ENCODE data around the gene TMEM108. TPM values are rescaled to one million over a fixed set of nuclear protein-coding genes. Genes with fewer than 3 reads are reported as not detected.

TMEM108 gene
- total RNA-seq, 1 experiment from 2014 or later, result 1.0 TPM

DNA sequence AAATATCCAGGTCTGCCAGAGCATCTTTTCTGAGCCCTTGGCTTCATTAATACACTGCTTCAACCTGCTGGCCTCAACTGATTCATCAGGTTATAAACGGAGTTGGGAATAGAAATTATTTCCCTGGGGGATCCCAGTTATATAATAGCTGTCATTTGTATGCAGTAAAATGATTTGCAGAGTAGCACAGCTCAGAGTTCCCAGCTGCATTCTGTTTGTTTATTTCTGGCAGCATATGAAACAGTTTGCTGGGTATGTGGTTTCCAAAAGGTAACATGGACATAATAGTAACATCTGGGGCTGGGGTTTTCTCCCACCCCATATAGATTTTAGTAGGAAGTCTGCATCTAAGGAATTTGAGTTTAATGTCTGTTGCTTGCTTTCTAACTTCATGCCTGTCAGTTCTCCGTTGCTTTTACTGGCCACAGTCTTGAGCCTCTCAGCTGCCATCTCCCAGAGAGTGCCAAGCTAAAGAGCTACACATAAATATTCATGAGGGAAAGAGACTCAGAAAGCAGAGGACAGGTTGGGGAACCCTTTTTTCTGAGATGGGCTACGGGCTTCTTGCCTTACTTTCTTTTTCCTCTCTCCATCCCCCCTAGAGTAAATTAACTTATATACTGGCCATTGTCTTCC lies 124.6 kb downstream of the TMEM108 start:
- DNase-seq (ENCODE audit: low spot score), result no peak

DNA sequence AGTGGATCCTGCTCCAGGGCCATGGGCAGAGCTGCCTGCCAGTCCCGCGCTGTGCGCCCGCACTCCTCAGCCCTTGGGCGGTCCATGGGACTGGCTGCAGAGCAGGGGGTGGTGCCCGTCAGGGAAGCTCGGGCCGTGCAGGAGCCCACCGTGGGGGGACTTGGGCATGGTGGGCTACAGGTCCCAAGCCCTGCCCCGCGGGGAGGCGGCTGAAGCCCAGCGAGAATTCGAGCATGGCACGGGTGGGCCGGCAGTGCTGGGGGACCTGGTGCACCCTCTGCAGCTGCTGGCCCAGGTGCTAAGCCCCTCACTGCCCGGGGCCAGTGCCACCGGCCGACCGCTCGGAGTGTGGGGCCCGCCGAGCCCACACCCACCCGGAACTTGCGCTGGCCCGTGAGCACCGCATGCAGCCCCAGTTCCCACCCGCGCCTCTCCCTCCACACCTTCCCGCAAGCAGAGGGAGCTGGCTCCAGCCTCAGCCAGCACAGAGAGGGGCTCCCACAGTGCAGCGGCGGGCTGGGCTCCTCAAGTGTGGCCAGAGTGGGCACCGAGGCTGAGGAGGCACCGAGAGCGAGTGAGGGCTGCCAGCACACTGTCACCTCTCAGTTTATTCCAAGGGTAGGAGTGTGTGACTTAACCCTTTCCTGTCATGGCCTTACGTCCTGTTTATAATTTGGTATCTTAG lies 129.3 kb downstream of the TMEM108 start:
- no peak for DNase-seq (ENCODE audit: low spot score)

DNA sequence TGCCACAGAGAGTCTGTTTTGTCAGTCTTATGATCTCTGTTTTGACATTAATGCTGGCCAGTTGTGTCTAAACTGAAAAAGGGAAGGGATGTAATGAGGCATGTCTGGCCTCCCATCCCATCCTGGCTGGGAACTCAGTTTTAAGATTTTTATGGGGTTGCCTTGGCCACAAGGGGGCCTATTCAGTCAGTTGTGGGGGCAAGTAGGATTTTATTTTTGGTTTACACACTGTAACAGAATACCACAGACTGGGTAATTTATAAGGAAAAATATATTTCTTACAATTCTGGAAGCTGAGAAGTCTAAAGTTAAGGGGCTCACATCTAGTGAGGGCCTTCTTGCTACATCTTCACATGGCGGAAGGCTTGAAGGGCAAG lies 129.8 kb downstream of the TMEM108 start:
- DNase-seq (ENCODE audit: low spot score), result no peak

DNA sequence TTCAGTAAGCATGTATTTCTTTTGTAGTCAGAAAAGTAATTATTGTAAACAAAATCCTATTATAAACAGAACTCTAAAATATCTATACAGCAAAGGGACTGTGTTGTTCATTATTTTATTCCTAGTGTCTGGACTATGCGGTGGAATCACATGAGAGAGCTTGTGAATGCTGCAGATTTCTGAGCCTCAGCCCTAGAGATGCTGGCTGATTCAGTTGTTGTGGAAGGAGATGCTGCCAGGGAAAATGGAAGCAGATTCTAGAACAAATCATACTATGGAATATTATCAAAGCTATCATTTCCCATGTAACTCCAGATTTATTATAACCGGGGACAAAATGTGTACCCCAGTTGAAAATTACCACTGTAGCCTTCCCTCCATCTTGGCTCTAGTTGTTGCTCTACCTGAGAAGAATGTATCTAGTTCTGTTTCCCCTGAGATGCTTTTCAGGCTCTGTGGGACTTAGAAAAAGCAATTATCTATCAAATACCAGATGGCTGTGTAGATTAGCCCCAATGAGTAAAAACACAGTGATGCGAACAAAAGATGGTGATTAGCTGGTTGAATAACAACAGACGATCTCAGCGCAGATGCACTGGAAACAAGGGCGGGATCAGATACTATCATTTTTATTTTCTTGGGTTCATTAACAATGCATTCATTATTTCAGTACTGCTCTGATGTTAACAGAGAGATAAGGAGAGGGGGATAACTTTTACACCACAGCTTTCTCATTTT lies 131.3 kb downstream of the TMEM108 start:
- no peak for DNase-seq (ENCODE audit: low spot score)

DNA sequence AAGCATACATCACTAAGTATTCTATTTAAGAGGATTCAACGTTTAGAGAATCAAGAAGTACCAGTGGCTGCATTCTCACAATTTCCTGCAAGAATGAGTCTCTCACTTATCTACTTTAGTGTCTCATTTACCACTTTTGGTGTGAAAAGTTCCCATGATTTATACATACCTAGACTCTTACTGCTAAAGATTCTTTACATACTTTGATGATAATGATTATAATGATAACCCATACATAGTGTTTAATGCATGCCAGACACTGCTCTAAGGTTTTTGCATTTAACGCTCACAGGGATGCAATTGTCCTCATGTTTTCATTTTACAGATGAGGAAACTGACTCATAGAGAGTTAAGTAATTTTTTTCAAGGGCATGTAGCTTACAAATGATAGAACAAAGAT lies 133.6 kb downstream of the TMEM108 start:
- no peak for DNase-seq (ENCODE audit: low spot score)

DNA sequence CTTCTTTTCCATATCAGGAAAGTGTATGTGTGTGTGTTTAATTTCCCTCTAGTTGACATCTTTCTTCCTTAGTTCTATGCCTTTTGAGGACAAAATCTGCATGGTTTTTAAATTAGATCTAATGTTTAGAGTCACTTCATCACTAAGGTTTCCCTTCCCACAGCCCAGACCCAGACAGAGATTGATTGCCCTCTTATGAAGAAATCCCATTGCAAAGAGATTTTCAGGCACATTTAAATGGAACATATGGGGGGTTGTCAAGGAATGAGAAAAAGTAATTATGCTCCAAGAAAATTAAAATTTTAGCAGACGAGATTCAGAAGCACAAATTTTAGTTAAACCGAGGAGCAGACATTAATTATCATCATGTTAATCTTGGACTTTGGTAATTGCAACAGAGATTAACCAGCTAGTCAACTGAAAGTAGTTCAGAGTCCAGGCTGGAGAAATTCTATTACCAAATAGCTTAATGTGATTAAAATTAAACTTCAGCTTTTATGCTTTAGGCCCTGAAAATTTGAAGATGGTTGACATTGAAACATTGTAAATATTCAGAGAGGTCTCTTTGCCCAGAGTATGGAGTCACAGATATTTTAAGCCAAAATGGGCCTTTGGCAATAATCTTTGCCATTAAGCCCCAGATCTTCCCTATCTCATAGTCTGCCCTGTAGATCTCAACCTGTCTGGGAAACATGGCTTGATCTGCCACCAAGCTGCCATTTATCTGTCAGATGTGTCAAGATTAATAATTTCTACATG lies 143.4 kb downstream of the TMEM108 start:
- DNase-seq (ENCODE audit: low spot score), result no peak

DNA sequence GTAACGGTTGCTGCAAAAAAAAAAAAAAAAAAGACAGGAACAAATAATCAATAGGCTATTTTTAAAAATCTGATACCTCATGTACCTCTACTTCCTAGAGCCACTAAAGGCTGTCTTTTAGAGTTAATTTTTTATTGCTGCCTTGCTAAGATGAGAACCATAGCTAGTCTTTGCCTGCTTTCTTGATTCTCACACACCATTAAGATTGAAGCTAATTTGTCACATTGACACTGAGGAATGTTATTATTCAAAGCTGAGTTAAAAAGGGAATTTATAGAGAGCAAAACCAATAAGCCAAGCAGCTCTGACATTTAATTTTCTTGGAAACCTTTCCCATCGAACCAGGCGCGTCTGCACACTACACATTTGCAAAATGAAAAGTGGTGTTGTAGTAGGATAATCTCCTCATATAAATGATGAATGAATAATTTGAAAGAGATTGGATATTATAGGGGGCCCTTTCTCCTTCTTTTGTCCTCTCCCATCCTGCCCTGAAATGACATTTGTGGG lies 149.7 kb downstream of the TMEM108 start:
- DNase-seq (ENCODE audit: low spot score), result no peak

DNA sequence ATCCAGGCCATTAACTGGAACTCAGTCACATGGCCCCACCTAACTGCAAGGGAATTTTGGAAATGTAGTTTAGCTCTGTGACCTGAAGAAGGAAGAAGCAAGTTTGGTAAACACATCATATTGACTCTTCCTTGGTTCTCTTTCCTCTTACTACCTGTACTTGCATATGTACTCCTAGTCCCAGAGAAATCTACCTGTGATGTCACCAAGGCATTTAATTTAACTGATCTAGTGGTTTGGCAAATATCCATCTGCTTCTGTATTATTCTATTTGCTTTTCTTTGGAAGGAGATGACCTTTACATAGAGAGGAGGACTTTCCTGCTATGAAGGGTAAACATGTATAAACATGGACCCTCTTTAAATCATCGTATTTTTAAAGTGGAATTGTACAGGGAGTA lies 150.8 kb downstream of the TMEM108 start:
- DNase-seq (ENCODE audit: low spot score), result no peak

DNA sequence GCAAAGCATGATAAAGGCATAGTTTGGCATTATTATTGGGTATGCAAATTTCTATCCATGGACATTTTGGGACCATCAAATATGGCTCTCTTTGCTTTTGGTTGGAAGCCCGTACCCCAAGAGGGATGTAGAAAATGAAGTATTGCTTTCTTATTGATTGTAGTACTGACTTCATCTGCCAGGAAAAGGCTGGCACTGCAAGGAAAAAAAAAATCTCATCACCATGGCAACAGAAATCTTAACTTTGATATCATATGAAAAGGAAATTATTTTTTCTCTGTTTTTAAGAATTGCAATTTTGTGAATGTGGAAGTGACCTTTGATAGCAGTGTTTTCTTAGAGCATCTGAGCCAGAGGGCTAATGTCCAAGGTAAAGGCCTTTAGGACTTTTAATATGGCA lies 151.7 kb downstream of the TMEM108 start:
- no peak for DNase-seq (ENCODE audit: low spot score)

DNA sequence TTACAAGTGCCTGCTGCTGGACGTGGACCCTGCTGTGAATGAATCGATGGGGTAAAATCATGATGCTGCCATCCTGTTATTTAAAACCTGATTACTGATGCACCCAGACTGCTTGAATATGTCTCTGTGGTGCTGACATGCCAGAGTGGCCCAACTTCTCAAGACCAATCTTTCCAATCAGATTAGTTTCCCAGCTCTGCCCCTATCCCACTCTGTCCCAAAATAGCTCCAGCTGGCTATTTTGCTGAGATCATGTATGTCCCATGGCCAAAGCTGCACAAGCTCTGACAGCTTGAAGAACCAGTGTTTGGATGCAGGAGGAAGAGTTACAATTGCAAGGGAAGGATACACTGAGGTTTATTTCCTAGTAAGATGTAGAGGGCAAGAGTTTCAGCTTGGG lies 153.6 kb downstream of the TMEM108 start:
- DNase-seq (ENCODE audit: low spot score), result no peak

DNA sequence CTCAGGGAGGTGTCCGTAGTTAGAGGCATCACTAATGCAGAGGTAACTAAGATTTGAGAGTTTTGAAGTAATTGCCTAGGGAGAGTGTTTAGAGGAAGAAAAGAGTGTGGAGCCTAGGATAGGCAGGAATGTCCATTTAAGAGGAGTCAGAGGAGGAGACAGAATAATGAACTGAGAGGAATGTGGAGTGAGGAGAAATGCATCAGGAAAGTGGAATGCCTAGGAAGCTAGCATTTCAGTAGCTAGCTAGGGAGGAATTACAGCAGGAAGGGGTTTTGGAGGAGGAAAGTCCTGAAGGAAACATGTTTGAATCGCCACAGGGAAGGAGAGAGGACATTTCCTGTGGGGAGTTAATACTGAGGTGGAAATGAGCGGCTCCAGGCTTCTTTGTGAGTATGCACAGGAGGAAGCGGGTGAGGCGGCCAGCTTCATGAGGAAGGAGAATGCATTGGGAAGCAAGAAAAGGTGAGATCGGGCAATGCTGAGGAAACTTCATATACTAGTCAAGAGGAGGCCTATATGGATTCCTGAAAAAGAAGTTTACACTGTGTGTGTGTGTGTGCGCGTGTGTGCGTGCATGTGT lies 154.3 kb downstream of the TMEM108 start:
- no peak for DNase-seq (ENCODE audit: low spot score)

DNA sequence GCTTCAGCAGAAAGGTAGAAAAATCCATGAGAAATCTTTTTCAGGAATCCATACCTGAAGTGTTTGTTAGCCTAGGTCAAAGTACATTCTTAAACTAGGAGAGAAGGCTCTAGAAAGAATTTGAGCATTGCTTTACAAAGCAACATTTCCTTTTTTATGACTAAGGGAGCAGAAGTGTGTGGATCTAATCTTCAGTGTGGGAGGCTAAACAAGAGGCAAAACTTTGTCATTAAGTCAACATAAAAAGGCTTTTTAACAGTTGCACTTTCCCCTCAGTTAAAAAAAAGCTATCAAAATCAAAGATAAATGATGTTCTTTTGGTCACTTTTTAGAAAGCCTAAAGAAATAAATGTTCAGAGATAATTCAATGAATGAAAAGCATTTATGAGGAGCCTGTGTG lies 154.8 kb downstream of the TMEM108 start:
- no peak for DNase-seq (ENCODE audit: low spot score)

DNA sequence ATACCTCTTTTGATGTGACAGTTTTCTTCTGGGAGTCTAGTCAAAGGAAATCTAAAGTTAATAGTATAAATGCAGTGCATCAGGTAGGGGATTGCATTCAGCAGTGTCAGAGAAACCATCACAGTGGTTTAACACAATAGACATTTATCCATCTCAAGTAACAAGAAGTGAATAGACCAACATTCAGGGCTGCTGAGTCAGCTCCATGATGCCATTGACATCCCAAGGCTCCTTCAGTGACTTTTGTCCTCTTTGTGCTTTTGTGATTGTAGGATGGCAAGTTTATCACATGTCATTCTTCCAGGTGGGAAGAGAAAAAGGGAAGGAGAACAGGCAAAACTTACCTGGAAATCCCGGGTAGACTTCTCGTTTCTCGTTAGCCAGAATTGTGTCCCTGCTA lies 158.3 kb downstream of the TMEM108 start:
- no peak for DNase-seq (ENCODE audit: low spot score)

DNA sequence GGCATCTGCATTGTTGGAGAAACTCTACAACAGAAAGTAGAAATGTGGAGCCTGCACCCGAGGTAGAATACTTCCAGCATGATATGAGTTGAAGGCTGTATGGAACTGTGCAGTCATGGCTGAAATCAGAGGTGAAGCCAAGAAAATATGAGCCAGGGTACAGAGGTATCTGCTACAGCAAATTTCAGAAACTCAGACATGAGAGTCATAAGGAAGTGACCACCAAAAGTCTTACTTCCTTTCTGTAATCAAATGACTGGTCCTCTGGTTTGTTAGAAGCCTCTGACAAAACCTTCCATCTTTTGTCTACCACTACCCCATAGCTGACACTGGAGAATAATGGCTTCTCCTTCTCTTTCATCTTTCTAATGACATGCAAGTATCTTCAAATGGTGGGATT lies 159.4 kb downstream of the TMEM108 start:
- no peak for DNase-seq (ENCODE audit: low spot score)

DNA sequence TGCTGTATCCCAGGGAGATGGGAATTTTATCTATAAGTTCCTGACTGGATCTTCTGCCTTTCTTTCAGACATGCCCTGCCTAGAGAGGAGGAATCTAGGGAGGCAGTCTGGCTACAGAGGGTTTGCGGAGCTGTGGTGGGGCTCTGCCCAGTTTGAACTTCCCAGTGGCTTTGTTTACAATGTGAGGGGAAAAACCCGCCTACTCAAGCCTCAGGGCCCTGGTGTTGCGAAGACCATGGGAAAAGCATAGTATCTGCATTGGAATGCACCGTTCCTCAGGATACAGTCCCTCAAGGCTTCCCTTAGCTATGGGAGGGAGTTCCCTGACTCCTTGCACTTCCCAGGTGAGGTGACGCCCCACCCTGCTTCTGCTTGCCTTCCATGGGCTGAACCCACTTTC lies 168.7 kb downstream of the TMEM108 start:
- DNase-seq (ENCODE audit: low spot score), result no peak

DNA sequence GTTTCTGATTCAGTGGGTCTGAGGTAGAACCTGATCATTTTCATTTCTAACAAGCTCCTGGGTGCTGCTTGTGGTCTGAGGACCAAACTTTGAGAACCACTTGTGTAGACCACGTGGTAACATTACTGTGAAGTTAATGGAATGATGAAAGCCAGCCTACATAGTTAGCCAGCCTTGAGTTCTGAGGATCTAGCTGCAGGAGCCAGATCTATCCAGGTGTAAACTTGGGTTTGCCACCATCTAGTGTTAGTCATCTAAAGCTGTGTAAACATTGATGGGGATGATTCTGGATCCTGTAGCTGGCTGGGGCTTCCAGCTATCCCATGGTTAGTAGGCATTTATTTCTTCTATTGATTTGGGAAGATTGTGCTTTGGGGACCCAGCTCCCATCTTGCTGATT lies 170.0 kb downstream of the TMEM108 start:
- DNase-seq (ENCODE audit: low spot score), result no peak

DNA sequence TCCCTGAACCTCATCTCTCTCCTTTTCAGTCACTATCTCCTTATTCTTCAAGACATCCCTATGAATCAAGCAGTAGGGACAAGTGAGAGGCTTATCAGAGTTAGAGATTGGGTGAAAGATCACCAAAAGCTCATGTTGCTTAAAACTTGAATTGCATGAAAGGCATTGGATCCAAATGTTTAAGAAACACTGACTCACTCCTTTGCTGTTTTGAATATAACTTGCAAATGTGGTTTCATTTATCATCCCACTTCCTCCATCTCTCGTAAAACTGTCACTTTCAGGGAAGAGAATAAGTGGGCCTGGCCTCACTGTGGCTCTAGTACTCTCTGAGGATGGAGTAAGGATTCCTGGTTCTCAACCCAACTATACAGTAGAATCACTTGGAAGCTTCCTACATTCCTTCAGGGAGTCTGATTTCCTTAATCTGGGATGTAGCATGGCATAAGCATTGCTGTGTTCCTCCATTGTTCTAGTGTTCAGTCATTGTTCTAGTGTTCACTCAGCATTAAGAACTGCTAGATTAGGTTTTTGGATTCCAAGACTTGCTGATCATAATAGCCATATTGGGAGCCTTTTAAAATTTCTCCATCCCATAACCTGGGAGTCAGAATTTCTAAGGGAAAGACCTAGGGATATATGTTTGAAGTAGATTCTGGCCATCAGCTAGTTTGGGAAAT lies 171.8 kb downstream of the TMEM108 start:
- peak; percentile 53 for DNase-seq (ENCODE audit: low spot score)

DNA sequence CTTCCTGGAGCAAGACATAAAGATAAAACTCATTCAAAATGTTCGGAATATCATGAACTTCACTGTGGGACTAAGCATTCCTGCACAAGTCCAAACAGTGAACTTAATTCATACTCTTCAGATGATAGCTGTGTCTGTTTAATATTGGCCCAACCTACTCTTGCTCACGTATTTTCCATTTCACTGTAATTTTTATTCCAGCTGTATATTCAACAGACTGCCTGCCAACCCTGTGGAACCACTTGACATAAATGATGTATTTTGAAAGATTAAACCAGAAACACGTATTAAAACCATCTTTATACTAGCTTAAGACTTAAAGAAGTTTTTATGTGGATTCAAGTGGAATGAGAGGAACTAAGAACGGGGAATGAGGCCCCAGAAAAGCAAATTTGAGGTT lies 172.5 kb downstream of the TMEM108 start:
- DNase-seq (ENCODE audit: low spot score), result no peak

DNA sequence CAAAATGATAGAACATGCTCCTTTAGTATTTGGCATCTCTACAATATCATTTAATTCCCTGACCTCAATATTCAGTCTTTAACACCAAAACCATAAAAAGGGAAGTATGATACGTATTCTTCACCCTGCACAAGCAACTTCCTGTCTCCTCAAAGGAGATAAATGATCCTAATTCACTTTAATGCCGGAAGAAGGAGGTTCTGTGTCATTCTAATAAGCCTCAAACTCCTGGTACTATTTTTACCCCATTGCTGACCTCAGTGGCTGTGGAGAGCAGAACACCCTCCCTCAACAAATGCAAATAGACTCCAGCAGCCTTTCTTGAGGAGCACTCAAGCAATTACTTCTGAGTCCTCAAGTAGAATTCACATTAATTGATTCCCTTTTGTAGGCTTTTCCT lies 173.3 kb downstream of the TMEM108 start:
- no peak for DNase-seq (ENCODE audit: low spot score)

DNA sequence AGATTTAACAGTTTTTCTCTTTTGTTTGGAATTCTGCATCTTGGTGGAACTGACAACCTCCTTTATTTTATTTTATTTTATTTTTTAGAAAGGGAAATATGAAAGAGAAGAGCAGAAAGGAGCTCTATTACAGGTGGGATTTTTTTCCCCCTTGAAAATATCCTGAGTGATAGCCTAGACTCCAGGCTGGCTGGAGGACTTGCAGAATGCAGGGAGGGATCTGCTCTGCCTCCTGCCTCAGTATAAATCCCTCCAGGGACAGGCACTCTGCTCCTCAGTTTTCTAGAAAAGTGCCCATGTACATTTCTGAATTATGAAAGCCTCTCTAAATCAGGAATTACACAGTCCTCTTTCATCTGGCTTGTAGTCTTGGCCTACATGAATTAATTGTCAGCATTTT lies 173.7 kb downstream of the TMEM108 start:
- no peak for DNase-seq (ENCODE audit: low spot score)

DNA sequence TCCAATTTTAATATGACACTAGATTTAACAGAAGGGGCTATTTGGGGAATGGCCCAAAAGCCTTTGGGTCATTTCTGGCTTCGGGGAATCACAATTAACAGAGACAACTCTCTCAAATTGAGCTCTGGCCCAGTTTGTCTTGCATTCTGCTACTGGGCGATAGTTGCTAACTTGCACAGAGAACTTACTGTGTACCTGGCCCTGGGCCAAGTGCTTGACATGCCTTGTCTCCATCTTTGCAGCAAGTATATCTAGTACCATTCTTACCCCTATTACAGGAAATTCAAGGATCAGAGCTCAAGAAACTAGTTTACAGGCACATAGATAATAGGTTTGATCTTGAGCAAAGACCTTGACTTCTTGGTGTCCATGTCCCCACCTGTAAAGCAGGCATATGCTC lies 175.7 kb downstream of the TMEM108 start:
- DNase-seq (ENCODE audit: low spot score), result no peak

All from H4 (cell line).